KMS-11 (cell line): ENCODE measurements around the gene CABP2.

Experiments
- H2AFZ ChIP-seq: fragments of 200-600 bp; sonication (generic); 2 replicates; pipeline ENCODE4 v1.6.1; 2016; ENCODE audit warnings: antibody characterized with exemption, mixed run types, low read depth
- H3K27ac ChIP-seq: fragments of 200-600 bp; sonication (generic); 2 replicates; pipeline ENCODE4 v1.6.1; 2016; ENCODE audit warnings: mild to moderate bottlenecking, mixed run types
- H3K27me3 ChIP-seq: fragments of 200-600 bp; sonication (generic); 2 replicates; pipeline ENCODE4 v1.6.1; 2017; ENCODE audit warnings: mild to moderate bottlenecking, low read depth, mixed run types, moderate library complexity; ENCODE audit not compliant: insufficient read depth
- H3K36me3 ChIP-seq: fragments of 200-600 bp; sonication (generic); 2 replicates; pipeline ENCODE4 v1.6.1; 2017; ENCODE audit warnings: mild to moderate bottlenecking, mixed run types; ENCODE audit not compliant: insufficient read depth
- H3K4me1 ChIP-seq: fragments of 200-600 bp; sonication (generic); 2 replicates; pipeline ENCODE4 v1.6.1; 2016; ENCODE audit warnings: mild to moderate bottlenecking, low read depth, mixed run types; ENCODE audit not compliant: poor library complexity, severe bottlenecking
- H3K4me2 ChIP-seq: fragments of 200-600 bp; sonication (generic); 2 replicates; pipeline ENCODE4 v1.7.0; 2016; ENCODE audit warnings: mild to moderate bottlenecking, mixed run types
- H3K4me3 ChIP-seq: fragments of 200-600 bp; sonication (generic); IDR thresholded peaks from 2 replicates; pipeline ENCODE4 v1.6.1; 2017; ENCODE audit warnings: low read depth, low read length, mixed read lengths; ENCODE audit not compliant: insufficient read depth
- H3K79me2 ChIP-seq: fragments of 200-600 bp; sonication (generic); 2 replicates; pipeline ENCODE4 v1.6.1; 2016; ENCODE audit warnings: low read depth, mixed run types; ENCODE audit not compliant: insufficient read depth
- H3K9ac ChIP-seq: fragments of 200-600 bp; sonication (generic); 2 replicates; pipeline ENCODE4 v1.6.1; 2016; ENCODE audit warnings: mild to moderate bottlenecking, mixed run types
- H4K20me1 ChIP-seq: fragments of 200-600 bp; sonication (generic); 2 replicates; pipeline ENCODE4 v1.6.1; 2016; ENCODE audit warnings: mild to moderate bottlenecking, mixed run types; ENCODE audit not compliant: insufficient read depth
- TF ChIP-seq, protein P1 (sequence below): fragments of 200-600 bp; sonication (generic); conservative IDR thresholded peaks from 2 replicates; pipeline ENCODE4 v1.6.1; 2017; ENCODE audit warnings: low read depth, mild to moderate bottlenecking, antibody characterized with exemption, low read length, moderate library complexity, mixed read lengths

CABP2 gene

DNA sequence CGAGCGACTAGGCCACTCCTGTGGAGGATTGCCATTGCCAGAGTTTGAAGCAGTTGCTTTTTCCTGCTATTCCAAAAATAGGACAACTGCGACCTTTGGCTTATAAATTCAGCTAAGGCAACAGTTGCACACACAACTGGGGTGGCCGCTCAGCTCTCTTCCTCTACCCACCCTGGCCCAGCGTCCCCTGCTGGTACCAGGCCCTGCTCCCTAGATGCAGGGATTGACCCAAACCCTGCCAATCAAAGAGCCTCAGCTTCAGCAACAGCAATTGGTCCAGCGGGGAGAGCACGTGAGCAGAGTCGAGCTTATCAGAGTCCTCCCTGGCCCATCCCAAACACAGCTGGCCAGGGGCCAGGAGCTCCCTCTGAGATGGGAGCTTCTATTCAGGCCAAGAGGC, 22.0 kb upstream of the CABP2 start:
- Histone ChIP-seq H3K36me3 (no peaks in the 10 kb centered on the region), H3K79me2 (no peaks in the 10 kb centered on the region), H3K27ac (no peak overlapping the region), H3K4me2 (no peak overlapping the region), H4K20me1 (no peaks in the 10 kb centered on the region), H2AFZ (no peak overlapping the region), H3K4me3 (no peak overlapping the region), H3K9ac (no peak overlapping the region), H3K4me1 (no peaks in the 10 kb centered on the region), H3K27me3 (no peaks in the 10 kb centered on the region)
- TF ChIP-seq, protein P1, sequence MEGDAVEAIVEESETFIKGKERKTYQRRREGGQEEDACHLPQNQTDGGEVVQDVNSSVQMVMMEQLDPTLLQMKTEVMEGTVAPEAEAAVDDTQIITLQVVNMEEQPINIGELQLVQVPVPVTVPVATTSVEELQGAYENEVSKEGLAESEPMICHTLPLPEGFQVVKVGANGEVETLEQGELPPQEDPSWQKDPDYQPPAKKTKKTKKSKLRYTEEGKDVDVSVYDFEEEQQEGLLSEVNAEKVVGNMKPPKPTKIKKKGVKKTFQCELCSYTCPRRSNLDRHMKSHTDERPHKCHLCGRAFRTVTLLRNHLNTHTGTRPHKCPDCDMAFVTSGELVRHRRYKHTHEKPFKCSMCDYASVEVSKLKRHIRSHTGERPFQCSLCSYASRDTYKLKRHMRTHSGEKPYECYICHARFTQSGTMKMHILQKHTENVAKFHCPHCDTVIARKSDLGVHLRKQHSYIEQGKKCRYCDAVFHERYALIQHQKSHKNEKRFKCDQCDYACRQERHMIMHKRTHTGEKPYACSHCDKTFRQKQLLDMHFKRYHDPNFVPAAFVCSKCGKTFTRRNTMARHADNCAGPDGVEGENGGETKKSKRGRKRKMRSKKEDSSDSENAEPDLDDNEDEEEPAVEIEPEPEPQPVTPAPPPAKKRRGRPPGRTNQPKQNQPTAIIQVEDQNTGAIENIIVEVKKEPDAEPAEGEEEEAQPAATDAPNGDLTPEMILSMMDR: no peak

DNA sequence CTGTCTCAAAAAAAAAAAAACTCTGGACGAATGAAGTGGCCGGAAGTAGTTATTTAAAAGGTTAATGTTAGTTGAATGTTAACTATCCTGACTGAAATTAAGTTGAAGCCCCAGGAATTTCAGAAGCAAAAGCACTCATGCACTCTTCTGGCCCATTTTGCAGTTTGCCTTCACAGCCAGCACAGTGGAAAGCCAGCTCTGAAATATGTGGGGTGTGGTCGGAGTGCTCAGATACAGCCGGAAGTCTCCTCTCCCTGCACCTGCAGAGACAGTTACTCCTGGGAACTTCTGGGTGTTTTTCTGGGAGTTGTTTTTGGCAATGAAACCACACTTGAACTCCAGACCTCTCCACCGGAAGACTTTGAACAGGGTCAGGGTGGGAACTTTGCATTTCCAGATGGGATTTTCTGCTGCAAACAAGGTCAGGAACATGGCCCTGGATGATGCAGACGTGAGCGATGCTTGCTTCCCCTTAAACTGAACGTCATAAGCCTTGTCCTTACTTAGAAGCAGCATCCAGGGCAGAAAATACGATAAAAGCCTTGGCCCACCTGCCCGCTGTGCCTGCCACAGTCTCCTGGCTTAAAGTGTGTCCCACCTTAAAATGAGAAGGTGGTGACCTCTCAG, 21.5 kb upstream of the CABP2 start:
- H3K36me3 ChIP-seq: no peaks in the 10 kb centered on the region
- no peaks in the 10 kb centered on the region for H3K27me3 ChIP-seq
- no peaks in the 10 kb centered on the region for H4K20me1 ChIP-seq
- TF ChIP-seq, protein P1: no peak
- no peaks in the 10 kb centered on the region for H3K4me1 ChIP-seq
- H3K4me2 ChIP-seq: no peak overlapping the region
- no peaks in the 10 kb centered on the region for H3K79me2 ChIP-seq
- H3K9ac ChIP-seq: no peak overlapping the region
- H2AFZ ChIP-seq: no peak overlapping the region
- H3K27ac ChIP-seq: no peak overlapping the region
- H3K4me3 ChIP-seq: no peak overlapping the region

DNA sequence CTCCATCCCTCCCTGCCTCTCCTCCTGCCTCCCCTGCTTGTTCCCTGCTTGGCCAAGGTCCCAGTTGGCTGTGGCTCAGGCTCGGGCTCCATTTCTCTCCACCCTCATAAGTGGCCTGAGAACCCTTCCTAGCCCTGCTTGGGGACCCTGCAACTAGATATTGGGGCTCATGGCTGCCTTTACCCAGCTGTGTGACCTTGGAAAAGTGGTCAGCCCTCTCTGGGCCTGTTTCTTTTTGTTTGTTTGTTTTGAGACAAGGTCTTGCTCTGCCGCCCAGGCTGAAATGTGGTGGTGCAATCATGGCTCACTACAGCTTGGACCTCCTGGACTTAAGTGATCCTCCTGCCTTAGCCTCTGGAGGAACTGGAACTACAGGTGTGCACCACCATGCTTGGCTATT, 20.3 kb upstream of the CABP2 start:
- H3K27me3 ChIP-seq: no peaks in the 10 kb centered on the region
- H3K27ac ChIP-seq: no peak overlapping the region
- no peak overlapping the region for H3K4me2 ChIP-seq
- H3K4me3 ChIP-seq: no peak overlapping the region
- no peaks in the 10 kb centered on the region for H4K20me1 ChIP-seq
- no peaks in the 10 kb centered on the region for H3K36me3 ChIP-seq
- H3K9ac ChIP-seq: no peak overlapping the region
- no peaks in the 10 kb centered on the region for H3K79me2 ChIP-seq
- no peaks in the 10 kb centered on the region for H3K4me1 ChIP-seq
- TF ChIP-seq, protein P1: no peak
- H2AFZ ChIP-seq: no peak overlapping the region

DNA sequence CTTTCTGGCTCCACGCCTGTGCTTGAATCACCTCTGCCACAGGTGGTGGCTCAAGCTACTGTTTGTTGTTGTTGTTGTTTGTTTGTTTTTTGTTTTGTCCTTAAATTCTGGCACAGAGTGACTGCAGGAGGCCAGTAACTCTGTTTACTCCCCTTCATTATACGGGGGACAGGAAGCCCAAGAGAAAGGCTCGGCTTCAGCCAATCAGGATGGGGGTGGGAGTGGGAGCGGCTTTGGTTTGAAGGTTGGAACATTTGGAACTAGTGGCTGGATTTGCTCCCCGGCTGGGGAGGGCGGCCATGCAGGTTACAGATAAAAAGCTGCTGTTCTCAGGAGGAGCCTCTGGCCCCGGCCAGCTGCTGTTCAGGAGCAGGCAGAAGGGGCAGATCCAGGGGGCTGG, 19.7 kb upstream of the CABP2 start:
- H3K4me3 ChIP-seq: no peak overlapping the region
- no peaks in the 10 kb centered on the region for H3K36me3 ChIP-seq
- no peaks in the 10 kb centered on the region for H3K79me2 ChIP-seq
- H3K27ac ChIP-seq: no peak overlapping the region
- no peak overlapping the region for H2AFZ ChIP-seq
- H3K27me3 ChIP-seq: no peaks in the 10 kb centered on the region
- H3K4me1 ChIP-seq: no peaks in the 10 kb centered on the region
- H3K9ac ChIP-seq: no peak overlapping the region
- no peak overlapping the region for H3K4me2 ChIP-seq
- TF ChIP-seq, protein P1: no peak
- no peaks in the 10 kb centered on the region for H4K20me1 ChIP-seq
